ENCODE measurements around the gene SLC22A1. TPM values are rescaled to one million over a fixed set of nuclear protein-coding genes. Genes with fewer than 3 reads are reported as not detected.

The SLC22A1 gene
- total RNA-seq (1 to 10 TPM in 4 of 9 donors, under 1 TPM in 3, not detected in 2; 0.26 to 2.1 (median 1.7) TPM), polyA plus RNA-seq (1 to 10 TPM; 1.6 to 7.1 (median 2.1) TPM)
- long read RNA-seq, donor 1: 0 reads
- long read RNA-seq, donor 2: 0 reads
- long read RNA-seq, donor 3: 0 reads
- long read RNA-seq, donor 4: 0 reads
- long read RNA-seq, donor 5, partial matches to known transcripts: 1 of 1 reads
- long read RNA-seq, donor 5, other reads (novel, unspliced or antisense): 0 of 1 reads
- long read RNA-seq, donor 6: 0 reads
- long read RNA-seq, donor 7: 0 reads
- long read RNA-seq, donor 8: 0 reads
- long read RNA-seq, donor 9: 0 reads
- long read RNA-seq, donor 10: 0 reads

GRCh38 chr6:160121558-160121957 lies at the start of gene SLC22A1:
TSS of gene SLC22A1 (plus strand) at chr6:160121815. CDS start at chr6:160121936, 121 bp downstream.
- Histone ChIP-seq H3K27ac (no peak within 1 kb of the TSS), H3K4me1 (replicated peaks in 1 of 2) (no peaks in the 10 kb centered on the region), H3K9me3 (replicated peaks in 1 of 3) (no peaks in the 10 kb centered on the region), H3K36me3 (replicated peaks in 1 of 2) (no peaks in the 10 kb centered on the region), H3K27me3 (no peaks in the 10 kb centered on the region), H3K4me3 (no peak within 1 kb of the TSS)
- intact Hi-C loops (cut with DNase I): no loop called here
- TF ChIP-seq CTCF (IDR thresholded peaks at IDR 0.05) (no peak), POLR2A (IDR thresholded peaks at IDR 0.05) (no peak)
- no peak for DNase-seq
- 86 to 90% (median 89%) methylated on average over 6 to 8 of the region's 8 CpGs for WGBS, 4 donors

GRCh38 chr6:160073272-160073671 lies 48.3 kb upstream of the SLC22A1 start:
- Histone ChIP-seq H3K4me1 (replicated peaks in 1 of 2) (no peaks in the 10 kb centered on the region), H3K9me3 (replicated peaks in 1 of 3) (no peaks in the 10 kb centered on the region), H3K36me3 (replicated peaks in 1 of 2) (peaks cover 0 to 92% of the 10 kb centered on the region in 2 donors), H3K27ac (no peak overlapping the region), H3K4me3 (no peak overlapping the region), H3K27me3 (no peaks in the 10 kb centered on the region)
- intact Hi-C loops (cut with DNase I): loop anchor here in 1 of 2 donors (10.0 kb wide), 1 partner anchor 208 kb away; no protein-coding TSS in a partner anchor
- TF ChIP-seq POLR2A (IDR thresholded peaks at IDR 0.05) (no peak), CTCF (IDR thresholded peaks at IDR 0.05) (no peak)
- DNase-seq: no peak
- 90 to 96% (median 92%) methylated on average over 3 to 9 of the region's 9 CpGs for WGBS, 4 donors

- Histone ChIP-seq H3K4me3 (no peak overlapping the region), H3K27me3 (no peaks in the 10 kb centered on the region), H3K4me1 (replicated peaks in 1 of 2) (no peaks in the 10 kb centered on the region), H3K36me3 (replicated peaks in 1 of 2) (peaks cover 0 to 91% of the 10 kb centered on the region in 2 donors), H3K9me3 (replicated peaks in 1 of 3) (no peaks in the 10 kb centered on the region), H3K27ac (no peak overlapping the region)
- intact Hi-C loops (cut with DNase I): loop anchor here in 1 of 2 donors (10.0 kb wide), 1 partner anchor 211 kb away; no protein-coding TSS in a partner anchor
- no peak for TF ChIP-seq CTCF (IDR thresholded peaks at IDR 0.05)
- TF ChIP-seq POLR2A (IDR thresholded peaks at IDR 0.05): no peak
- WGBS, 4 donors: 92 to 95% (median 94%) methylated on average over 5 of the region's 5 CpGs
- DNase-seq: no peak
Observed at GRCh38 chr6:160076009-160076408, 45.6 kb upstream of the SLC22A1 start.

GRCh38 chr6:160077024-160077423 lies 44.6 kb upstream of the SLC22A1 start:
- Histone ChIP-seq H3K27ac (no peak overlapping the region), H3K4me1 (replicated peaks in 1 of 2) (no peaks in the 10 kb centered on the region), H3K27me3 (no peaks in the 10 kb centered on the region), H3K9me3 (replicated peaks in 1 of 3) (no peaks in the 10 kb centered on the region), H3K36me3 (replicated peaks in 1 of 2) (peaks cover 0 to 90% of the 10 kb centered on the region in 2 donors), H3K4me3 (no peak overlapping the region)
- TF ChIP-seq CTCF (IDR thresholded peaks at IDR 0.05) (no peak), POLR2A (IDR thresholded peaks at IDR 0.05) (no peak)
- DNase-seq: no peak
- WGBS, 4 donors: 86 to 93% (median 89%) methylated on average over 5 of the region's 5 CpGs
- intact Hi-C loops (cut with DNase I): loop anchor here in 1 of 2 donors (10.0 kb wide), 1 partner anchor 212 kb away; no protein-coding TSS in a partner anchor

Measured in adrenal gland (tissue), 19 donors.